Kidney capillary endothelial cell (primary cell): ENCODE data around the gene IL7R.
A peak's percentile ranks its signal among the peaks of the same experiment; 100 is the strongest.
"Not testable (repeated sequence)": the region's sequence is repeated elsewhere in the genome, so short reads cannot be mapped to it uniquely, and the experiment has no call there.

Source experiments
- DNase-seq: peaks from one replicate; pipeline ENCODE4 v3.0.0-alpha.2; 2018; ENCODE audit warnings: low spot score

Gene IL7R

DNA sequence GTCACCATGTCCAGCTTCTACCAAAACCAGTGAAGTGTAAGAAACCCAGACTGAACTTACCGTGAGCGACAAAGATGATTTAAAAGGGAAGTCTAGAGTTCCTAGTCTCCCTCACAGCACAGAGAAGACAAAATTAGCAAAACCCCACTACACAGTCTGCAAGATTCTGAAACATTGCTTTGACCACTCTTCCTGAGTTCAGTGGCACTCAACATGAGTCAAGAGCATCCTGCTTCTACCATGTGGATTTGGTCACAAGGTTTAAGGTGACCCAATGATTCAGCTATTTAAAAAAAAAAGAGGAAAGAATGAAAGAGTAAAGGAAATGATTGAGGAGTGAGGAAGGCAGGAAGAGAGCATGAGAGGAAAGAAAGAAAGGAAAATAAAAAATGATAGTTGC lies 19.8 kb downstream of the IL7R start:
- DNase-seq, result no peak

DNA sequence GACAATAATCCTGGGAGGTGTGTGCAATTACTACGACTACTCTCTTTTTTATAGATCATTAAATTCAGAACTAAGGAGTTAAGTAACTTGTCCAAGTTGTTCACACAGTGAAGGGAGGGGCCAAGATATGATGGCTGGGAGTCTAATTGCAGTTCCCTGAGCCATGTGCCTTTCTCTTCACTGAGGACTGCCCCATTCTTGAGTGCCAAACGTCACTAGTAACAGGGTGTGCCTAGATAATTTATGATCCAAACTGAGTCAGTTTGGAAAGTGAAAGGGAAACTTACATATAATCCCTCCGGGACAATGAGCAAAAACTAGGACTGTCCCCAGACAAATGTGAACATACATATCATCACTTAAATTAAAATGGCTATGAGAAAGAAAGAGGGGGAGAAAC lies 20.2 kb downstream of the IL7R start:
- DNase-seq, result no peak

DNA sequence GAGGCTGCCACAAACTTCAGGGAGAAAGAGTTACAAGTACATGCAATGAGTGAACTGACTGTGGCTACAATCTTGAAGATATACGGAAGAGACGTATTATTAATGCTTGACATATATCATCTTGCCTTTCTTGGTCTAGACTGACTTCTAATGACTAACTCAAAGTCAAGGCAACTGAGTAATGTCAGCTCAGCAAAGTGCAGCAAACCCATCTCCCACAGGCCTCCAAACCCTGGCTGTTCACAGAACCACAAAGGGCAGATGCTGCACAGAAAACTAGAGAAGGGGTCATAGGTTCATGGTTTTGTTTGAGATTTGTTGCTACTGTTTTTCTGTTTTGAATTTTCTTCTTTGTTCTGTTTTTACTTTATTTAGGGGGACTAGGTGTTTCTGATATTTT lies 21.0 kb downstream of the IL7R start:
- no peak for DNase-seq

DNA sequence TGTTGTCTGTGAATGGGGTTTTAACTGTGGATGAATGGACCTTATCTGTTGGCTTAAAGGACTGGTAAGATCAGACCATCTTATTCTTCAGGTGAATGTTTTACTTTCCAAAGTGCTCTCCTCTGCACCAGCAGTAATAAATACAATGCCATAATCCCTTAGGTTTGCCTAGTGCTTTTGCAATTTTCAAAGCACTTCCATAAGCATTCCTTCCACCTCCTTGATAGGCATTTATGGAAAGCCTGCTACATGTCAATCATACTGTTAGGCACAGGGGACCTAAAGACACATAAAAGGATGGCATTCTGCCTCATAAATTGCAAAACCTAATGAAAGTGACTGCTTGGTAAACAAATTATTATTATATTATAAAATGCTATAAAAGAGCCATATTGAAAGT lies 21.4 kb downstream of the IL7R start:
- DNase-seq, result no peak

DNA sequence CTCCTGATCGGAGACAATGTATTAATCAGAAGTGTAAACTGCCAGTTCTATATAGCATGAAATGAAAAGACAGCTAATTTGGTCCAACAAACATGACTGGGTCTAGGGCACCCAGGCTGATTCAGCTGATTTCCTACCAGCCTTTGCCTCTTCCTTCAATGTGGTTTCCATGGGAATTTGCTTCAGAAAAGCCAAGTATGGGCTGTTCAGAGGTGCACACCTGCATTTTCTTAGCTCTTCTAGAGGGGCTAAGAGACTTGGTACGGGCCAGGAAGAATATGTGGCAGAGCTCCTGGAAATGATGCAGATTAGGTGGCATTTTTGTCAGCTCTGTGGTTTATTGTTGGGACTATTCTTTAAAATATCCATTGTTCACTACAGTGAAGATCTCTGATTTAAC lies 22.4 kb downstream of the IL7R start:
- DNase-seq, result no peak

DNA sequence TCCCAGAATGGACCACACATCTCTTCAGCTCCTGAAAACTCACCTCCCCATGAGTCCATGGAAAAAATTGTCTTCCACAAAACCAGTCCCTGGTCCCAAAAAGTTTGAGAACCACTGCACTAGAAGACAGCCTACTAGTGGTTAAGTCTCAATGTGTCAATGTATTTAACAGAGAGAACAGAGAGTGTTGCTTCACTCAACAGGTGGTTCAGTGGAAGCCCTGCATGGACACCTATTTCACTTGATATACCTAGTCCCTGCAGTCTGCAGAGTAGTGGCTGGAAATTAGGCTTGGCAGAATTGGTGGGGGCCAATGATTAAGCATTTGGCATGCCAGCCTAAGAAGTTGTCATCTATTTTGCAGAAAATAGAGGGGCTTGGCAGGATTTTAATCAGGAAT lies 23.0 kb downstream of the IL7R start:
- DNase-seq, result no peak

DNA sequence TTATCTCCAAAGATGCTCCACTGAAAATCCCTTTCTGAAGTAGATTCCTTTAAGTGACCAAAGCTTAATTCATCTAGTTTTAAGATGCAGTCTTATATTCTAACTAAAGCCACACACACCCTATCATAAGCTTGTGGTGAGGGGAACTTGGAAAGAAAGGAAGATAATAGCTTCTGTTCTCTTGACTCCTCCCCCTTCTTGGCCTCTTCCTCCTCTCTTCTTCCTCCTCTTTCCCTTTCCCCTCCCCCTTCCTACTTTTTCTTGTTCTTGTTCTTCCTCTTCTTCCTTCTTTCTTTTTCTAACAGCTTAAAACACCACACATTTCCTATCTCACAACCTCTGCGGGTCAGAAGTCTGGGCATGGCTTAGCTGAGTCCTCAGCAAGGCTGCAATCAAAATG lies 23.5 kb downstream of the IL7R start:
- no peak for DNase-seq

DNA sequence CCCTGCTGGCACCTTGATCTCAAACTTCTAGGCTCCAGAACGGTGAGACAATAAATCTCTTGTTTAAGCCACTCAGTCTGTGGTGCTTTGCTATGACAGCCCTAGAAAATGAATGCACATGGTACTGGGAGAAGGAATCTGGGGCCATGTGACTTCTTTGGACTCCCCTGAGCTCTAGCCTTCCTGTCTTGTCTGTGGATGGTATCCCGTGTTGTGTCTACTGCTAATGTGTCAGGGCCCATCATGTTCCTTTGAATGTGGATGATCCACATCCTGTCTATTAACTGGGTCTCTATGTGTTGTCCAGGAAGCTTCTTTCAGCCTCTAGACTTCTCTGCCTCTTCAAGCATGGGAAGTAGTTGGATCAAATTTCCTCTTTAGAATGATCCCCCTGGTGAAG lies 25.1 kb downstream of the IL7R start:
- peak; percentile 57 for DNase-seq

DNA sequence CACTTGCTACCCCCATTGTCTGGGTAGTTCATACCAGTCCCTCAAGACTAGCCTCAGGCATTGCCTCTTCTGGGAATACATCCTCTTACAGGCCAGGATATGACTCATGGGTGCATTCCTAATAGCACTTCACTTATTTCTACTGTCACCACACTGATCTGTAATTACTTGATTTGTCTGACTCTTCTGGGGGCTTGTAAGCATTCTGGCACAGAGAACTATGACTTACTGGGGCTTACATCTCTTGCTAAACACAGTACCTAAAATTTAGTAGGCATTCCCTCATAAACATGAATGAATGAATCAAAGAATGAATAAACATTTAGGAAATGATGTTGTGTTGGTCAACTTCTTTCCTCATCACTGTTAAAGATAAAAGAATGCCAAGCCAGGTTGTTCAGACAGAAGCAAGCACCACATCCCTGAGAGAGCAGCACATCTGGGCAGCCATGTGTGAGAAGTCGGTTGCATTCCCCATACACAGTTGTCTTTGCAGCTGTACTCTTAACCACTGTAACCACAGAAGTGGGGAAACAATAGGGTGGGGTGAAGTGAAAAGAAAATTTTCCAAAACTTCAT lies 27.6 kb downstream of the IL7R start:
- DNase-seq, result peak; percentile 73

DNA sequence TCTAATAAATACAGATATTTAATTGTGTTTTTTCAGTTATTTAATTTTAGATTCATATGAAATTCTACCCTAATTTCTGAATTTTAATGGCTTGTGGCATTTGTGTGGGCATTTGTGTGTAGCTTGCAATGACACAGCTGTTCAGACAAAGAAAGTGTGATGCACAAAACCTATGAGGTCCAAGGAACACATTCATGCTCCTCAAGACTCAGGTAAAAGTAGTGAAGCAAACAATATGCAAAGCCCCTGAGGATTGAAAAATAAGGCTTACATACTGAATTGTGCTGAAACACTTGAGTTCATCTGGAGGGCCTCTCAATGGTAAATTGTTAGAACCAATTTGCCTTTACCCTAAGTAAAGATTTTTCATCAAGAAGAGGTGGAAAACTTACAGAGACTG lies 28.1 kb downstream of the IL7R start:
- DNase-seq, result no peak

DNA sequence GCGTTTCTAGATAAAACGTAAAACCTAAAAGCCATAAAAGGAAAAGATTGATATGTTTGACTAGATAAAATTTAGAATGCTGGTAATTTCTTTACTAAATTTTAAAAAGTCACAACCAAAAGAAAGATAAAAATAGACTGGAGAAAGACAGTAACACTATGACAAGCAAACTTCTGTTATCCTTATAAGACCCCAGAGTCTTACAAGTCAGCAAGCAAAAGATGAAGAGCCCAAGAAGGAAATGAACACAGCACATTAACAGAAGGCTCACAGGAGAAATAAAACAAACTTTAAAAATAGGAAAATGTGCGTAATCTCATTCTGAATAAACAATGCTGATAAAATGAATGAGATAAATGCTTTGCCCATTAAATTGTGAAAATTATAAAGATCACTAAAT lies 29.7 kb downstream of the IL7R start:
- no peak for DNase-seq

DNA sequence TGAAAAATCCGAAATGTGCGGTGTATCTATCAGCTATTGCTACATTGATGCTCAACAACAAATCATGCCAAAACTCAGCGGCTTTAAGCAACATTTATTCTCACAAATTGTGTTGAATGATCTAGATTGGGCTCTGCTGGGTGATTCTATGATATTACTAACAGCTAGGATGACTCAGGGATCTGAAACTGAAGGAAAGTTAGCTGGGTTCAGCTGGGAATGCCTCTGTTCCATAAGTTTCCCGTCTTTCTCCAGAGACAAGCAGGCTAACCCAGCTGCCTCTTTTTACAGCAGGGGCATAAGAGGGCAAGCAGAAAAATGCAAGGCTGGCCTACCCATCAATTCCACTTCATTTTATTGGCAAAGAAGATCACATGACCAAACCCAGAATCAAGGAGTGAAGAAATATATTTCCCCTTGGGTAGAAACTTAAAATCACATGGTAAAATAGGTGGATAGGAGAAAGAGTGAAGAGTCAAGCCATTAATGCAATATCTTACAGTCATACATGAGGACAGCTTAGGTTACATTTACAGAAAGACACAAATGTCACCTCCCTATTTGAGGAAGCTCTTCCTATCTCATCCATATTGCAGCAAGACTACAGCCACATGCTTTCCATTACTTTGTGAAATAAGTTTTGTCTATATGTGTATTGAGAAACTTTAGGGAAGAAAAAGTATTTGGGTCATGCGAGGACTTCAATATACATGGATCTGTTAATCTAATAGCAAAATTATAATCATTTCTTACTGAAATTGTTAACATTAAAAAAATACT lies 30.8 kb downstream of the IL7R start:
- DNase-seq, result no peak

DNA sequence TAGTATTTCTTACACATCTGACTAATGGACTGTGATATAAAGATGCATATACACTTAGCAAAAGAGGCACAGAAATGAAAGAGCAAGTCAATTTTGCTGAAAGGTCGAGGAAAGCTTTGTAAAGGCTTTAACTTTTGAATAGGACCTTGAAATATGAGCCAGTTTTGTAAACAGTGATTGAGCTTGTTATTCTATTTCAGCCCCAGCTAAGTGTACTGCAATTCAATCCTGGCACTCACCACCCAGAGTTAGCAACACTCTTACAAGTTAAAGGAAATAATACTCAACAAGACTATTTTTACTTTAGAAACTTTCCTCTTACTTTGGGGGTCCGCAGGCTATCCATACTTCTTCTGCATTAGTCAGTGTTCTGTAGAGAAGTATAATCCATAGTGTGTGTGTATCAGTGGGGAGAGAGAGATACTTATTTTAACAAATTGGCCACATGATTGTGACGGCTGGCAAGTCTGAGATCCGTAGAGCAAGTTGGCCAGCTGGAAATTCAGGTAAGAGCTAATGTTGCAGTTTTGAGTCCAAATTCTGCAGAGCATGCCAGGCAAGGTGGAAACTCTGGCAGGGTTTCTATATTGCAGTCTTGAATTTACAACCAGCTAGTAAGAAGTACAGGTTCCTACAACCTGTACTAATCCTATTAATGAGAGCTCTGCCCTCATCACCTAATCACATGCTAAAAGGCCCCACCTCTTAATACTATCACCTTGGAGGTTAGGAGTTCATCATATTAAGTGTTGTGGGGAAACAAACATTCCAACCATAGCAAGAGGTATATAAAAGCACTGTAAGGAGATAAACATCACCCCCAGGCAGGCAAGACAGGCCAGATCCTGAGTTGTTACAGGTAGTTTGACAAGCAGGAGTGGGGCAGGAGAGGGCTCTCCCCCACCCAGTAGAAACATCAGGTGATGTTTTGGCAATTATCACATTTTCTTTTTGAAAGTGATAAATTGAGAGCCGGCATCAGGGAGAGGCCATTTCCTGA lies 33.6 kb downstream of the IL7R start:
- no peak for DNase-seq

DNA sequence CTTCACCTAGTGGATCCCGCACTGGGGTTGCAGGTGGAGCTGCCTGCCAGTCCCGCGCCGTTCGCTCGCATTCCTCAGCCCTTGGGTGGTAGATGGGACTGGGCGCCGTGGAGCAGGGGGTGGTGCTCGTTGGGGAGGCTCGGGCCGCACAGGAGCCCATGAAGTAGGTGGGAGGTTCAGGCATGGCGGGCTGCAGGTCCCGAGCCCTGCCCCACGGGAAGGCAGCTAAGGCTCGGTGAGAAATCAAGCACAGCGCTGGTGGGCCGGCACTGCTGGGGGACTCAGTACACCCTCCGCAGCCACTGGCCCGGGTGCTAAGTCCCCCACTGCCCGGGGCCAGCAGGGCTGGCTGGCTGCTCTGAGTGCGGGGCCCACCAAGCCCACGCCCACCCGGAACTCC lies 36.1 kb downstream of the IL7R start:
- DNase-seq, result not testable (repeated sequence)

DNA sequence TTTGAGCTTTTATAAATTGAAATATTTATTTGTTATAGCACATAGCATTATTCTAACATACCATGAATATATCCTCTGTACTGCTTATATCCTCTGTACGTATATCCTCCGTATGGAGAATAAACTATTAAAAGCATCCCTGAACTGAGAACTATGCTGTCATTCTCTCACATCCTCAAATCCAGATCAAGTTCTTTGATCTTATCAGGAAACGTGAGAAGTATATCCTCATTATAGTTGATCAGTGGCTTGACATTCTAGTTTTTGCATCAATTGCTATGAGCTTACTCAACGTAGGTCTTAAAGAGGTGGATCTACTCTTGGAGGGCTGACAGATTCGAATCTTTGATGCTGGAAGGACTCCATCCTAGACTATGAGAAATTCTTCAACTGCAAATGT lies 37.4 kb downstream of the IL7R start:
- DNase-seq, result no peak

DNA sequence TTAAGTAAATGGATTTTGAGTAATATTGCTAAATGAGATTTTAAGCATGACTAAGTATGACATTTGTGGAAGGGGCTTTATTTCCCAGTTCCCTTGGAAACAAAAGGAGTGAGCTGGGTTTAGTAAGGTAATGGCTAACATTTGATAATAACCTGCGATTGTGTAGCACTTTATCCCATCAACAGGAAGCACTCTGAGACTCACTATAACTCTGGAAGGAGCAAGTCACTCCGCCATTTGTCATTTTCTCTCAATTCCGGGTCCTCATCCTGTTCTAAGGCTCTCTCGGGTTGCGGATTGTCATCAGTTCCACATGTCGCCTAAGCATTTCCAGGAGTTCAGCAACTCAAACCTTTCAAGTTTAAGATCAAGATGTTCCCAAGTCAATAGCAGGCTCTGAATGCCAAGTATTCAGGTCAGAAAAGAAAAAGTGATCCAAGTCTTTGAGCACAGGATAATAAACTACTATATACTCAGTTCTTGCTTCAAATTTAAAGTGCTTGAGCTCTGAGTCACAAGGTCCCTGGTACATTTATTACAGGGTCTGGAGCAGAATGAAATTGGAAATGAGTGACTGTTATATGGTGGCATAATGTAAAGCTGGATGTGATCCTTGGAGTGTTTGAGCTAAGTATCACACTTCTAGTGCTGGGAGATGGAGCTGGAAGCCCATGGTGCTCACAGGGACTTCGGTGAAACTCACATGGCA lies 42.4 kb downstream of the IL7R start:
- DNase-seq, result no peak

DNA sequence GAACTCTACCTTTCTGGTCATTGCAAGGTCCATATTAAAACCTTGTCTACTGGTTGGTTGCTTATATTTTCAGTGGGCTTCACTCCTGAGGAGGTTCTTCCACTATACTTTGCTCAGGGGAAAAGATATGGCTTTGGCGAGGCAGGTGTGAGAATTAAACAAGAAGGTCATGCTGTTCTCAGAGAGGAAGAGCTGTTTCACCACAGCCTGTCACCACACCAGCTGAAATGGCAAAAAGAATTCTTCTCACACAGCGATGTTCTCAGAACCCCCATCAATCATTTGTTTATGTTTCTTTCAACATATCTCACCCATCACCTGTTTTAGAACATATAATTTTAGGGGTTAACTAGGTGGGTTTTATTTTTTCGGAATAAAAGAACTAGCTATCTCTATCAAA lies 43.1 kb downstream of the IL7R start:
- DNase-seq, result no peak

DNA sequence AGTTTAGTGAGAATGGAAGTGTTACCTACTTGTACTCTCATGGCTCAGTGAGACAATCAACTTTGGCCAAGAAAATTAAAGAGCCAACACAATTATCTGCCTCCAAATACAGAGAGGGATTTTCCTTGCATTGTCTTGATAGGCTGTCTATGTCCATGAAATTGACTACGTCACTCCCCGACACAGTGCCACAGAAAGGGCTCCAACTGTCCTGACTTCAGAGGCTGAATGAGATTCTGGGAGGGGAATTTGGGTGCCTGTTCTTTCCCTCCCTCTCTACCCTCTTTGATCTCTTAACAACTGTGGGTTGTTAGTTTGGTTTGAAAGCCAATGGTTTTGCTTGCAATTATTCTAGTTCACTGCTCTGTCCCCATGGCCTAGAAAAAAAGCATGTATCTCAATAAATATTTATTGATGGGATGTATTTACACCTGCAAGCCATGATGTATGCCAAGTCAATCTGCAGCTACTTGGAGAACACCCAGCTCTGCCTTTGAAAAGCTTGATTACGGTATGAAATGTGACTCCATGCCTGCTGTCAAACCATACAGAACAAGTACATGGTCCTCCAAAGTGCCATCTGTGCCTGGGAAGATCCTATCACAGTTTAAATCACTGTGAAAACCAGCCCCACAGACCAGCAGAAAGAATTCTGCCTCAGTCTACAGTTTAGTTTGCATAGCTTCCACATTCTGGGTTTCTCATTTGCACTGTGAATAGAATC lies 44.4 kb downstream of the IL7R start:
- no peak for DNase-seq

DNA sequence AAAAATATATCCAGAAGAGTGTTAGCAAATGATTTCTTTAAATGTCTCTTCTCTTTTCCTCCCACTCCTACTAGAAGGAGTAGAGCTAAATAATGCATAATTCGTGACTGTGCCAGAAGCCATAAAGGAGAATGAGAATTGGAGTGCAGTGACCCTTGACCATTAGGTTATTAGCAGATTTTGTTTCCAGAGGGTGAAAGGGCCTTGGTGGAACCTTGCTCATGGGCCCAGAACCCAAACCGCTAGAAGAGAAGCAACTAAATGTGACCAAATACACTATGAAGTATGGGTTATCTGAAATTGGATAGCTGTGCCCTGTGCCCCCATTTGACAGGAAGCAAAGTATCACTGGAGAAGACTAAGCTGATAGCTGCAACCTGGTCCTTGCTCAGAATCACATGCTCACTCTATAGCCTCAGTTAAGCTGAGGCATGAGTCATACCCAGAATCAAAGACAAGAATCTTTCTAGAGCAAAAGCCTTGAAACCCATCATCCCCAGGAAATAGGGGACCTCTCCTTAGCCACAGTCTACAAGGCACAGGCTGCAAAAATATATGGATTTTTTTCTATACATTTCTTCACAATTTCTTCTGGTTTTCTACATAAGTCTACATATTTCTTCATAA lies 45.5 kb downstream of the IL7R start:
- DNase-seq, result no peak

DNA sequence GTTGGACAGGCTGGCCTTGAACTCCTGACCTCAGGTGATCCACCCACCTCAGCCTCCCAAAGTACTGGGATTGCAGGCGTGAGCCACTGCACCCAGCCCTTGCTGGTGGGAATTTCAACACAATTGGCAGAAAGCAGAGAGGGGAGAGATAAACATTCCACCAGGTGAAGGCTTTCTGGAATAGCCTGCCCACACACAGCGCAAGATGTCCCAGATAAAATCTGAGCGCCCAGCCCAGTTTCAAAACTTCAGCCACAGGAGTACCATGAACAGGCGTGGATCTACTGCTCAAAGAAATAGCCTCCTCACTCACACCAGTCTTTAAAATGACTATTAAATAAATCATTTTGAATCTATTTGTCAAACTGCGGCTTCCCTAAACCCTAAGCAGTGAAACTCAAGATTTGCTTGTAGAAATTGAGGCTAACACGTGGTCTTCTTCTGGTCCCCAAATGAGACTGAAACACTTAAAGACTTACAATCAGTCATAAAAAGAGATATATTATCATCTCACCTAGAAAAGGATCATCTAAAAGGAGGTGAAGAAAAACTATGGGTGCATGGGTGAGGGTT lies 47.0 kb downstream of the IL7R start:
- no peak for DNase-seq
